ENCODE data around the gene ANKRD12.

Gene ANKRD12

GRCh38 chr18:9221661-9222060 is 85.1 kb downstream of the ANKRD12 start:
- Histone ChIP-seq H3K36me3 (replicated peaks; ENCODE audit: low read depth, low read length) (peaks cover 80% of the 10 kb centered on the region), H3K4me3 (ENCODE audit: low read length) (no peak overlapping the region), H4K20me1 (ENCODE audit: insufficient read depth, low read length) (peaks cover 14% of the 10 kb centered on the region; the same call in 1 of the 2 replicates), H3K4me1 (ENCODE audit: low read length) (peaks cover 13% of the 10 kb centered on the region), H3K4me2 (ENCODE audit: low read length) (no peak overlapping the region), H3K9ac (ENCODE audit: low read length) (no peak overlapping the region), H3K79me2 (ENCODE audit: low read length) (no peaks in the 10 kb centered on the region; the same call in 1 of the 2 replicates), H3K27ac (ENCODE audit: low read length) (no peak overlapping the region), H3K9me3 (ENCODE audit: insufficient read depth, low read length) (no peaks in the 10 kb centered on the region), H2AFZ (ENCODE audit: low read depth, low read length) (no peak overlapping the region), H3K27me3 (ENCODE audit: low read depth, low read length) (no peaks in the 10 kb centered on the region)
- TF ChIP-seq EZH2phosphoT487 (IDR thresholded peaks at IDR 0.05; ENCODE audit: low read depth) (no peak), CTCF (IDR thresholded peaks at IDR 0.05; ENCODE audit: low read depth, low read length) (no peak)

- Histone ChIP-seq H3K4me2 (ENCODE audit: low read length) (no peak overlapping the region), H3K27ac (ENCODE audit: low read length) (no peak overlapping the region), H3K27me3 (ENCODE audit: low read depth, low read length) (no peaks in the 10 kb centered on the region), H3K79me2 (ENCODE audit: low read length) (peaks cover 10% of the 10 kb centered on the region), H3K4me1 (ENCODE audit: low read length) (peaks cover 13% of the 10 kb centered on the region), H2AFZ (ENCODE audit: low read depth, low read length) (no peak overlapping the region), H3K4me3 (ENCODE audit: low read length) (no peak overlapping the region), H3K36me3 (replicated peaks; ENCODE audit: low read depth, low read length) (peaks cover 79% of the 10 kb centered on the region), H3K9me3 (ENCODE audit: insufficient read depth, low read length) (no peaks in the 10 kb centered on the region), H3K9ac (ENCODE audit: low read length) (no peak overlapping the region), H4K20me1 (ENCODE audit: insufficient read depth, low read length) (peaks cover 22% of the 10 kb centered on the region; the same call in 1 of the 2 replicates)
- TF ChIP-seq EZH2phosphoT487 (IDR thresholded peaks at IDR 0.05; ENCODE audit: low read depth) (no peak), CTCF (IDR thresholded peaks at IDR 0.05; ENCODE audit: low read depth, low read length) (no peak)
These were observed 86.8 kb downstream of the ANKRD12 start for GRCh38 chr18:9223356-9223755.

DNA sequence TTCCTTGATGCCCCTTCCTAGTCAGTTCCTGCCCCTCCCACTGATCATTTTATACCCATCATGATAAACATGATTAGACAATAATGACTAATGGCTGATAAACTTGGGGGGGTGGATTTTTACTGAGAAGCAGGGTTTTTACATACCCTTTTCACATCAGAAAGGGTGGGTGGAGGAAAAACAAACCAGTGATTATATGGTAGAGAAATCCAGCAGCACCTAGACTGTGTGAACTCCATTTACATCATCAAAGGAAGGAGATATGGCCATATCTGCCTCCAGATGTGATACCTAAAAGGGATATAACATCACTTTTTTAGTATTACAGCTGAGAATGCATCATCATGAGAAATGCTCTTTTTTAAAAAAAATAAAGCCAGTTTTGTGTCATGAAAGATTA is 89.9 kb downstream of the ANKRD12 start:
- TF ChIP-seq CTCF (IDR thresholded peaks at IDR 0.05; ENCODE audit: low read depth, low read length) (no peak), EZH2phosphoT487 (IDR thresholded peaks at IDR 0.05; ENCODE audit: low read depth) (no peak)
- H3K9ac ChIP-seq (ENCODE audit: low read length) = no peak overlapping the region
- H3K79me2 ChIP-seq (ENCODE audit: low read length) = peaks cover 41% of the 10 kb centered on the region
- H3K4me2 ChIP-seq (ENCODE audit: low read length) = no peak overlapping the region
- no peak overlapping the region for H3K27ac ChIP-seq (ENCODE audit: low read length)
- no peaks in the 10 kb centered on the region for H3K27me3 ChIP-seq (ENCODE audit: low read depth, low read length)
- H3K4me3 ChIP-seq (ENCODE audit: low read length) = no peak overlapping the region
- no peaks in the 10 kb centered on the region for H3K9me3 ChIP-seq (ENCODE audit: insufficient read depth, low read length)
- no peak overlapping the region for H2AFZ ChIP-seq (ENCODE audit: low read depth, low read length)
- peaks cover 36% of the 10 kb centered on the region for H4K20me1 ChIP-seq (ENCODE audit: insufficient read depth, low read length)
- H3K36me3 ChIP-seq (replicated peaks; ENCODE audit: low read depth, low read length) = peaks cover 77% of the 10 kb centered on the region
- H3K4me1 ChIP-seq (ENCODE audit: low read length) = no peaks in the 10 kb centered on the region

- no peaks in the 10 kb centered on the region for H3K27me3 ChIP-seq (ENCODE audit: low read depth, low read length)
- TF ChIP-seq CTCF (IDR thresholded peaks at IDR 0.05; ENCODE audit: low read depth, low read length) (no peak), EZH2phosphoT487 (IDR thresholded peaks at IDR 0.05; ENCODE audit: low read depth) (no peak)
- peaks cover 63% of the 10 kb centered on the region for H3K79me2 ChIP-seq (ENCODE audit: low read length)
- H3K4me3 ChIP-seq (ENCODE audit: low read length) = no peak overlapping the region
- H3K9ac ChIP-seq (ENCODE audit: low read length) = no peak overlapping the region
- no peak overlapping the region for H3K27ac ChIP-seq (ENCODE audit: low read length)
- no peak overlapping the region for H2AFZ ChIP-seq (ENCODE audit: low read depth, low read length)
- no peak overlapping the region for H3K4me2 ChIP-seq (ENCODE audit: low read length)
- peaks cover 52% of the 10 kb centered on the region for H4K20me1 ChIP-seq (ENCODE audit: insufficient read depth, low read length)
- H3K4me1 ChIP-seq (ENCODE audit: low read length) = no peaks in the 10 kb centered on the region
- H3K36me3 ChIP-seq (replicated peaks; ENCODE audit: low read depth, low read length) = peaks cover 74% of the 10 kb centered on the region
- peaks cover 7% of the 10 kb centered on the region; the same call in 1 of the 2 replicates for H3K9me3 ChIP-seq (ENCODE audit: insufficient read depth, low read length)
These were observed 95.4 kb downstream of the ANKRD12 start for GRCh38 chr18:9231852-9232486.
